Activated CD8-positive, alpha-beta T cell treated with anti-CD3 and anti-CD28 coated beads for 36 hours (primary cell): ENCODE data around the gene PRKN. TPM values are rescaled to one million over a fixed set of nuclear protein-coding genes. Genes with fewer than 3 reads are reported as not detected.

Source experiments
- ATAC-seq: fragments of 200-7000 bp; cut with Tn5 transposase; one replicate; pipeline ENCODE4 v1.10.0; 2021; ENCODE audit warnings: mild to moderate bottlenecking, moderate library complexity
- CTCF ChIA-PET: fragments of 350-600 bp; sonication (Branson Sonifier 250); formaldehyde crosslinking; loops from one replicate; lab custom pipeline; 2021; ENCODE audit warnings: antibody characterized with exemption; lab: Charles Lee
- POLR2A ChIA-PET: fragments of 350-600 bp; sonication (Branson Sonifier 250); formaldehyde crosslinking; loops from one replicate; lab custom pipeline; 2021; ENCODE audit warnings: antibody characterized with exemption; lab: Charles Lee
- DNase-seq: peaks from one replicate; pipeline ENCODE4 v3.0.0-alpha.2; 2020
- H3K27ac Mint-ChIP-seq: one replicate; pipeline ENCODE4 v1.8.0; 2021; ENCODE audit warnings: mild to moderate bottlenecking, mixed read lengths
- H3K27me3 Mint-ChIP-seq: one replicate; pipeline ENCODE4 v1.8.0; 2021; ENCODE audit warnings: mixed read lengths
- H3K36me3 Mint-ChIP-seq: one replicate; pipeline ENCODE4 v1.8.0; 2021; ENCODE audit warnings: low read depth, mixed read lengths
- H3K4me1 Mint-ChIP-seq: one replicate; pipeline ENCODE4 v1.8.0; 2021; ENCODE audit warnings: low read depth, mixed read lengths
- H3K4me3 Mint-ChIP-seq: one replicate; pipeline ENCODE4 v1.8.0; 2021; ENCODE audit warnings: mild to moderate bottlenecking, moderate library complexity, mixed read lengths
- H3K9me3 Mint-ChIP-seq: one replicate; pipeline ENCODE4 v1.8.0; 2021; ENCODE audit warnings: mixed read lengths
- CTCF ChIP-seq: fragments of 200-600 bp; IDR thresholded peaks from one replicate; pipeline ENCODE4 v1.8.0; 2022; ENCODE audit warnings: antibody characterized with exemption, mild to moderate bottlenecking
- intact Hi-C: fragments of 100-400 bp; cut with micrococcal nuclease; formaldehyde crosslinking; loops from one replicate; pipeline ENCODE4 v1.10.0; 2022
- total RNA-seq, 2 experiments: library from RNA; stranded (reverse); gene quantifications; one replicate each; pipeline ENCODE4 v1.2.3, GENCODE V29; 2021

The PRKN gene
- total RNA-seq, 2 experiments from 2014 or later = 1.2 to 1.4 TPM

GRCh38 chr6:162068340-162068739 lies 659.2 kb downstream of the PRKN start:
- H3K36me3 Mint-ChIP-seq = peaks cover 5% of the 10 kb centered on the region
- intact Hi-C loops = no loop called here
- no peak overlapping the region for H3K4me3 Mint-ChIP-seq
- TF ChIP-seq CTCF = no peak
- DNase-seq (no peak), ATAC-seq (no peak)
- peaks cover 23% of the 10 kb centered on the region for H3K9me3 Mint-ChIP-seq
- CTCF ChIA-PET = no interaction called here
- no peaks in the 10 kb centered on the region for H3K27me3 Mint-ChIP-seq
- H3K4me1 Mint-ChIP-seq = no peaks in the 10 kb centered on the region
- POLR2A ChIA-PET = no interaction called here
- H3K27ac Mint-ChIP-seq = no peak overlapping the region

GRCh38 chr6:162063666-162064065 lies 663.9 kb downstream of the PRKN start:
- POLR2A ChIA-PET = interaction anchor here (0.6 to 1.2 kb wide), 2 partner anchors 112 to 1372 kb away, joined by 3 read pairs; no protein-coding TSS in a partner anchor
- CTCF ChIA-PET = interaction anchor here (0.6 kb wide), 1 partner anchor 102 kb away, joined by 3 read pairs; no protein-coding TSS in a partner anchor
- Mint-ChIP-seq H3K4me1 (no peaks in the 10 kb centered on the region), H3K36me3 (peaks cover 5% of the 10 kb centered on the region), H3K4me3 (no peak overlapping the region), H3K9me3 (peaks cover 10% of the 10 kb centered on the region), H3K27me3 (no peaks in the 10 kb centered on the region), H3K27ac (no peak overlapping the region)
- DNase-seq (no peak), ATAC-seq (no peak)
- intact Hi-C loops = no loop called here
- no peak for TF ChIP-seq CTCF

GRCh38 chr6:162058281-162058875 lies 669.2 kb downstream of the PRKN start:
- Mint-ChIP-seq H3K4me1 (no peaks in the 10 kb centered on the region), H3K27me3 (no peaks in the 10 kb centered on the region), H3K4me3 (no peak overlapping the region), H3K36me3 (no peaks in the 10 kb centered on the region), H3K9me3 (peaks cover 5% of the 10 kb centered on the region), H3K27ac (no peak overlapping the region)
- no peak for DNase-seq
- POLR2A ChIA-PET = no interaction called here
- no peak for ATAC-seq
- no peak for TF ChIP-seq CTCF
- CTCF ChIA-PET = interaction anchor here (1.0 kb wide), 1 partner anchor 38 kb away, joined by 3 read pairs; no protein-coding TSS in a partner anchor
- intact Hi-C loops = no loop called here

GRCh38 chr6:162056745-162057144 lies 670.8 kb downstream of the PRKN start:
- intact Hi-C loops = no loop called here
- POLR2A ChIA-PET = no interaction called here
- Mint-ChIP-seq H3K36me3 (no peaks in the 10 kb centered on the region), H3K4me3 (no peak overlapping the region), H3K4me1 (no peaks in the 10 kb centered on the region), H3K27me3 (no peaks in the 10 kb centered on the region), H3K27ac (no peak overlapping the region), H3K9me3 (peaks cover 4% of the 10 kb centered on the region)
- CTCF ChIA-PET = no interaction called here
- DNase-seq (no peak), ATAC-seq (no peak)
- no peak for TF ChIP-seq CTCF

- H3K4me3 Mint-ChIP-seq = no peak overlapping the region
- no peak overlapping the region for H3K27ac Mint-ChIP-seq
- no peak for TF ChIP-seq CTCF
- peaks cover 4% of the 10 kb centered on the region for H3K9me3 Mint-ChIP-seq
- H3K27me3 Mint-ChIP-seq = no peaks in the 10 kb centered on the region
- no peaks in the 10 kb centered on the region for H3K4me1 Mint-ChIP-seq
- DNase-seq (no peak), ATAC-seq (no peak)
- H3K36me3 Mint-ChIP-seq = no peaks in the 10 kb centered on the region
- CTCF ChIA-PET = no interaction called here
- intact Hi-C loops = no loop called here
- POLR2A ChIA-PET = no interaction called here
Observed at GRCh38 chr6:162056061-162056460, 671.5 kb downstream of the PRKN start.
